Hindlimb muscle (tissue), 1 donor: ENCODE data around the gene CMTM5. TPM values are rescaled to one million over a fixed set of nuclear protein-coding genes. Genes with fewer than 3 reads are reported as not detected.
A peak's percentile ranks its signal among the peaks of the same experiment; 100 is the strongest.

Experiments used
- DNase-seq: peaks from one replicate; pipeline ENCODE4 v3.0.0-alpha.2; 2013
- polyA plus RNA-seq: library from polyadenylated mRNA; unstranded; fragments of 120-200 nt; gene quantifications from one replicate; pipeline ENCODE4 v1.2.1, GENCODE V29; 2013; ENCODE audit not compliant: insufficient read length

The CMTM5 gene, protein sequence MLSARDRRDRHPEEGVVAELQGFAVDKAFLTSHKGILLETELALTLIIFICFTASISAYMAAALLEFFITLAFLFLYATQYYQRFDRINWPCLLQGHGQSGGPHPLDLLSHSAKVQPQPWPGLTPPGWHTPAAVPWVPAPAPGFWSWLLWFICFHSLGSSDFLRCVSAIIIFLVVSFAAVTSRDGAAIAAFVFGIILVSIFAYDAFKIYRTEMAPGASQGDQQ
- polyA plus RNA-seq, result 1.6 TPM

DNA sequence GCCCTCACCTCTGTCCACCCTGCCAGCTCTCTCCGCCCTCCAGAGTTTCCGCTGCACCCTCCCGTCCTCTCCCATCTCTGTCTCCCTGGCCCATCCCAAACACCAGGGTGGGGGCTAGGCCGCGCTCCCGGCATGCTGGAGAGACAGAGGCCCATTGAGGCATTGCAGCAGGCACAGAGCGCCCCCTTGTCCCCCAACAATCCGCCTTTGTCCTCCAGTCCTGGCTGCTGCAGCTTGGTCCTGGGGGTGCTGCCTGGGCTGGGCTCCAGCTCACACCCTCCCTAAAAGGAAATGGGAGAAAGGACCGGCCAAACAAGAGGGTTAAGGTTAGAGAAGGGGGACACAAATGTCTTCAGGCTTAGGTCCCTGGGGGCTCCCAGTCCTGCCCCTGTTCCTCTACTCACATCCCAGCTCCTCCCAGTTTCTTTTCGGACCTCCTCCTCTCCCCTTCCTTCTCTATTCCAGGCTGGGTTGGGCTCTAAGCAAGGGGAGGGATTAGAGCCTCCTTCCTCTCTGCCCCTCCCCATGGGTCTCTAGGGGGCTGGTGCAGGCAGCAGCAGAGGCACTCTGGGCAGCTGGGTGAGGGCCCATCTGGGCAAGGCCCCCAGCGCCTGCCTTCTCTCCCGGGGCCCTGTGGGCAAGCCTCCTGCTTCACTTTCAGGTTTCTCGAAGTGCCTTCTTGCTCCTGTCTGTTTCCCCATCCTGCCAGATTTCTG lies at the start of gene CMTM5:
Gene CMTM5, plus strand, starts transcription at position 565 of the 716 bp plus-strand sequence. CDS start 206 bp downstream, outside the sequence.
- DNase-seq, result no peak

DNA sequence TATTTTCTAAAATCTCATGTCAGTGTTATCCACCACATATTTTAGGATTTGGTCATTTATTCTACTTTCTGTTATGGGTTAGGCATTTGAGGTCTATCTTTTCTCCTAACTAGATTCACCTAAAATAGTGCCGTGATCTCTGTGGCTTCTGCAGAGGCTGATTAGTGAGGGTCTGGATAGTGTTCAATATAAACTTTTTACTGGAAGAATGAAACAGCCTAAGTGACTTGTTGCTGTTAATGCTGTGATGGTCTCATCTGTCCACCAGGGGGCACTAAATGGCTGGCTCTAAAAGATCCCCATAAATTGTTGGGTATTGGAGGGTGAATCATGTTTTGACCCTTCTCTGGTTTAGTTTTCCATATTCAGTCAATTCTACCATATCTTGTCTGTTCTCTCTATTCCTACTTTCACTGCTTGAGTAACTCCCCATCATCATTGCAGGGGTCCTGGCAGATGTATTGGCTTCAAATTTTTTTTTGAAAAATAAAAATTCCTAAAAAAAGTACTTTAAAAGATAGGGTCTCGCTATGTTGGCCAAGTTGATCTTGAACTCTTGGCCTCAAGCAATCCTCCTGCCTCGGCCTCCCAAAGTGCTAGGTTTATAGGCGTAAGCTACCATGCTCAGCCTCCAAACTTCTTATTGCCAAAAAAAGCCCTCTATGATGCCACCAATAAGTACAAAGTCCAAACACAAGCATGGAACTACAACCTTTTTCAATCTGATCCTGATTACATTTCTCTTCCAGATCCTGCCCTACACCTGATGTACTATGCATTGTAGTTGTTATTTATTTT lies 48.7 kb upstream of the CMTM5 start:
- DNase-seq, result peak; percentile 77

GRCh38 chr14:23335623-23336022 lies 41.2 kb upstream of the CMTM5 start:
- no peak for DNase-seq

DNA sequence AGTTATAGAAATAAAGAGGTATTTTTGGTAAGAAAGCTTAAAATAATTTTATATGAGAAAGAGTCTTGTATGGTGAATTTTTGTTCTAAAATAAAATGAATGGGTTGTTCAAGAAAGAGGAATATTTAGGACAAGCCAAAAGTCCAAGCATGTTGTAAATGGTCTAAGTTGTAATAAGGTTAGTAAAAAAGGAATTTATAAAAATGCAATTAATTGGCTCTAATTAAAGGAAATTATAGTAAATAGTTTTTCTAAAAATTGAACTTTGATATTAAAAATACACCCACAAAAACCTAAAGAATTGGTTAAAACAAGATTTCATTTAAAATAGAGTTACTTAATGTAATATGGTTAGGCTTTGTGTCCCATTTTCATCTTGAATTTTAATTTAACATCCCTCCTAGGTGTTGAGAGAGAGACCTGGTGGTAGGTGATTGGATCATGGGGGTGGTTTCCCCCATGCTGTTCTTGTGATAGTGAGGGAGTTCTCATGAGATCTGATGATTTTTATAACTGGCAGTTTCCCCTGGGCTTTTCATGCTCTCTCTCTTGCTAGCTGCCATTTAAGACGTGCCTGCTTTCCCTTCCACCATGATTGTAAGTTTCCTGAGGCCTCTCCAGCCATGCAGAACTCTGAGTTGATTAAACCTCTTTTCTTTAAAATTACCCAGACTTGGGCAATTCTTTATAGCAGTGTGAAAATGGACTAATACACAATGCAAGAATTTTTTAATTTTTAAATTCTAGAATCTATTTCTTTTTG lies 37.2 kb upstream of the CMTM5 start:
- DNase-seq, result no peak

DNA sequence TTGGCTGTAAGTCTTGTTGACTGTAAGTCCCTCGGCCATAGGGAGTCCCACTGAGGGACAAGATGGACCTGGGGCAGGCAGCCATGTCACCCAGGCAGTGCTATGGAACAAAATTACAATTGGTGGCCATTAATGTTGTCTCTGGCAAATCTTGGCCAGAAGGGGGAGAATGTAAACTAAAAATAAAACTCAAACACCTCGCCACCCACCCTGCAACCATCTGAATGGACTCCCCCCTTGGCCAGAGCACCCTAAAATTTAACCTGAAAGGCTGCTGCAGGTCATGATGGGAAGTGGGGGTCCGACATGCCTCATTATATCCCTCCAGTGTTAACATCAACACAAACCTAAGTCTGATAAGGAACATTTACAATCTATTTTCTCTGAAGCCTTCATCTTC lies 32.4 kb upstream of the CMTM5 start:
- DNase-seq, result no peak

DNA sequence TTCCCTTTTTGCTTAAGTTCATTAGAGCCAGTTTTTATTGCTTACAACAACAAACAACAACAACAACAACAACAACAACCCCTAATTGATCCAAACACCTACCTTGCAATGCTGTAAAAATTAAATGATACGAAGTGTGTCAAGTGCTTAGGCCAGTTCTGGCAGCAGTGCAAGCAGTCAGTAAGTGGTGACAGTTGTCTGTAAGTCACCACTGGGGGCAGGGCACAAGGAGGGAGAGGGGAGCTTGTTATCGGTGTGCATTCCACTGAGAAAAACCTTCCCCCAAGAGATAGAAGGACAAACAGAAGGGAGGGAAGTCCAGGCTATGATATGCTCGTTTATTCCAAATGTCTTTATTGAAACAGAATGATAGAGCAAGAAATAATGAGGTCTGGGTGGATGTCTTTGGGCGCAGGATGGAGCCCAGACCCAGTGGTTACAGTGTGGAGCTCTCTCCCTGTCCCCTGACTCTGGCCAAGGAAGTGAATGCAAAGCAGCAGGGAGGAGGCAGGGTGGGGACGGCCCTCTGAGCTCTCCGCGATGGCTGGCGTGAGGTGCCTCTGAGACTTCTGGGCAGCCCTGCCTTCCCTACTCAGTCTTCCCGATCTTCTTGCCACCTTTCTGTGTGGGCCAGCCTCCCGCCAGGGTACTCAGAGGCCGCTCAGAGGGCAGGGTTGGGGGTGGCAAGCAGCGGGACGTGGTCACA lies 30.7 kb upstream of the CMTM5 start:
- DNase-seq, result no peak

DNA sequence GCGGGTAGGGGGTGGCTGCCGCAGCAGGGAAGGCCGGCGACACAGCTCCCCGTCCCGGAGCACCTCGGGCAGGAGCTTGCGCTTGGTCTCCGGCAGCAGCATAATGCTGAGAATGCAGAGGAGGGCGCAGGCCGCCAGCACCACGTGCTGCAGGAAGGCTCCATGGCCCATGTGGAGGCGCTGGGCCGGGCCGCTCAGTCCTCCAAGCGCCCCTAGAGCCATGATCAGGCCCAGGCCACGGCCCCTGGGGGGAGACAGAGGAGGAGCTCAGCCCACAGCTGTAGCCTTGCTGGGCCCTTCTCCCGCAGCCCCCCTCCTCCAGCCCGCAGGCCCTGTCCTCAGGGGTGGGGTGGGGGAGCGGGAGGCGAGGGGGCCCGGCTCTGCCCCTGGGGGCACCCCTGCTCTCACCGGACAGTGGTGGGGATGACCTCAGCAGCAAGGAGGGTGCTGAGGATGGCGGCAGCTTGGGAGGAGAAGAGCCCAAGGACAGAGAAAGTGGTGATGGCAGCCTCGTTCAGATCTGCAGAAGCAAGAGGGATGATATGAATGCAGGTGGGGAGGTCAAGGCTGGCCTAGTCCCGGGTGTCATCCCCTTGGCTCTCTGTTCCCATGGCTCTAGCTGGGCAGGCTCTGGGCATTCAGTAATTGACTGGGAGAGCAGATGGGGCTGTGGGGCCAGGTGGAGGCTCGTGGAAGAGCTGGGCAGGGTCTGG lies 30.0 kb upstream of the CMTM5 start:
- no peak for DNase-seq

- no peak for DNase-seq
These were observed 29.2 kb upstream of the CMTM5 start for GRCh38 chr14:23347406-23348296.

- DNase-seq, result no peak
These were observed 28.6 kb upstream of the CMTM5 start for GRCh38 chr14:23348297-23348655.

DNA sequence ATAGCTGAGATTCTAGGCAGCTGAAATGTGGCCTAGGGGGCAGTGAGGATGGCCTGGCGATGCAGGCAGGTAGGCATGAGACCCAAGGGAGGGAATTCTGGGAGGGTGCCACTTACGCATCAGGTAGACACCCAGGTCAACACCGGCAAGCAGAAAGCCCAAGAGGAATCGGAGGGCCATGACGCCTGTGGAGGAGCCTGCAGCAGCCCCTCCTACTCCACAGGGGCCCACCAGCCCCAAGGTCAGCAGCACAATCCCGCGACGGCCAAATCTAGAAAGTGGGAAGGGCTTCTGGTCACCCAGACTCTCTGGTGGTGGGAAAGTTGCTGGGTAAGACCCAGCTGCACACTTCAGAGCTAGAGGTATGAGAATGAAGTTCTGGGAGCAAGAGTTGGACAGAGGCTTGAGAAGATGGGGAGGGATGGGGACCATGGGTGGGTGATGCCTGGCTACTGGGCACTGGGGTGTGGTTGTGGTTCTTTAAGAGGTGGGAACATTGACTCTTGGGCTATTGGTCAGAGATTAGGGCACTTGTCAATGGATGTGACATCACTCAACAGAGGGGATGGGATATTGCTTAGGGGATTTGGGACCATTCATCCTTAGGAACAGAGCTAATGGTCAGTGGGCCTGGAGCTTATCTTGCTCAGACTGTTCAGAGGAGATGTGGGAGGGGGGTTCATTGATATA lies 27.5 kb upstream of the CMTM5 start:
- no peak for DNase-seq

- no peak for DNase-seq
These were observed 25.0 kb upstream of the CMTM5 start for GRCh38 chr14:23351681-23352505.

- peak; percentile 91 for DNase-seq
These were observed 24.1 kb upstream of the CMTM5 start, which contains the start of gene SLC22A17 for GRCh38 chr14:23352506-23353432. Gene SLC22A17 (minus strand): TSS chr14:23352887.

DNA sequence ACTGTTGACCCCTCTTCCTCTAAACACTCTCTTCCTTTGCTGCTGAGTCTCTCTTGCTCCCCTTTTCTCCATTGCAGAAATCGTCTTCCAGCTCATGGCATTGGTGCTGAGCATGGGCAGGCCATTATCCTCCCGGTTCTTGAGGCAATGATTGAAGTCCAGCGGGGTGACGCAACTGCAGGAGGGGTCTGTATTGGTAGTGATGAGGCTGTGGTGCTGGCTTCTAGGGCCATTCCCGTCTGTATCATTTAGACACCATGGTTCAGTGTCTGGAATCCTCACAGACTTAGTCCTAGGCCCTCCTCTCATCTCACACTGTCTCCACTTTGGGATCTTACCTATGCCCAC lies 23.4 kb upstream of the CMTM5 start:
- DNase-seq, result no peak

- no peak for DNase-seq
These were observed 21.9 kb upstream of the CMTM5 start for GRCh38 chr14:23354990-23355389.

DNA sequence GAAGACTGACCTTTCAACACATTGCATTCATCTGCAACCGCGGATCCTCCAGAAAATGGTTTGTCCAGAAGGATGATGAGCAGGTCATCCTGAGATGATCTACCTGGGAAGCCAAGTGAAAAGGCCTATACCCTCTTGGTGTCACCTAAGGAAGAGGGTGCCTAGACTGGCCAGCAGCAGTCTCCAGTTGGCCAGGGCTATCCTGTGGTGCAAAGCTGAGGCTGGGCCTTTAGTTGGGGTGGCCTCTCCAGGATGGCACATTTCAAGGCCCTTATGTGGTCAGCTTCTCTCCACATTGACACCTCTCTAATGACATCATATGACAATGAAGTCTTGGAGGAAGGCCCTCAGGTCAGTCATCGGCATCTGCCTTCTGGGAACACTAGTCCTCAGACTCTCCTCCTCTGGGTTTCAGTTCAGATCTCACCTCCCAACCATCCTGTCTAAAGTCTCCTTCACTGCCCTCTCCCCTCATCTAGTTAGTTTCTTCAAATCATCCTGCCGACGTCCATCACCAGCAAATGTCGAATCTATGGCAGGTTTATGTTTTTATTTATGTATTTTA lies 20.9 kb upstream of the CMTM5 start:
- no peak for DNase-seq

DNA sequence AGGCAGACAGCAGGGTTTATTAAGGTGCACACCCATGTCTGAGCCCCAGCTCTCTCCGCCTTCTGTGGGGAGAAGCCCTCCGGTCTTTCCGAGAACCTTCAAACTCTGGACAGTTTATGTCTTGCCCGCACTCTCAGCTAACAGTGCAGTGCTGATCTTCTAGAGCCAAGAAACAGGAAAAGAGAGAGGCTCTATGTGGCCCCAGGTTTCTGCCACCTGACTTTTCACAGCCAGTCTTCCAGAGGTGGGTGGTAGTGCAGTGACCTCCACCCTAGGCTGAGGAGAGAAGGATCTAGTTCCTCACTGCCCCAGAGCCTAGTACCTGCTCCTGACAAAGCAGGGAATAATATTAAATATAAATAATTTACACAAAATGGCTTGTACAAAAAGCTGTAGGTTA lies 20.2 kb upstream of the CMTM5 start:
- no peak for DNase-seq

DNA sequence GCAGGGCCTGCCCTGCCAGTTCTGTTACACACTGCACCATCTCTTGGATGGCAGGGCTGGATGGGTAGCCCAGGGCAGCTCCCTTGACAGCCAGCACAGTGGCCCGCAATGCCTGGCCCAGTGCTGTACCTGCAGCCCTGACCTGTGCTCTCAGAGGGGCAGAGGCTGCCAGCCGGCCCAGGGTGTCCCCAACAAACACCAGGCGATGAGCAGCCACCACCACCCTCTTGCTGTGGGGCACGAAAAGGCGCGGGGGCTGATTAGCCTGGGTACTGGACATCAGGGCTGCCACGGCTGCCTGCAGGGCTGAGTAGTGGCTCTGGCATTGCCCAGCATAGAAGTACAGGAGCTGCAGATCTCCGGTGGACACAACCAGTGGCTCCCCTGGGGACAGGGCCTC lies 19.6 kb upstream of the CMTM5 start:
- no peak for DNase-seq
